Ishikawa (cell line): ENCODE results near the gene PIMREG.

Experiments
- CEBPB ChIP-seq: IDR thresholded peaks from 2 replicates; pipeline ENCODE4 v1.6.1; 2012
- CREB1 ChIP-seq: IDR thresholded peaks from 2 replicates; pipeline ENCODE4 v1.6.1; 2012; ENCODE audit warnings: low read depth
- EGR1 ChIP-seq: IDR thresholded peaks from 2 replicates; pipeline ENCODE4 v1.6.1; 2012
- EP300 ChIP-seq: IDR thresholded peaks from 2 replicates; pipeline ENCODE4 v1.6.1; 2012; ENCODE audit warnings: borderline replicate concordance
- FOXM1 ChIP-seq: IDR thresholded peaks from 2 replicates; pipeline ENCODE4 v1.6.1; 2012; ENCODE audit warnings: low read depth, borderline replicate concordance
- NFIC ChIP-seq: IDR thresholded peaks from 2 replicates; pipeline ENCODE4 v1.6.1; 2012
- RAD21 ChIP-seq: IDR thresholded peaks from 2 replicates; pipeline ENCODE4 v1.6.1; 2012; ENCODE audit warnings: low read depth
- TAF1 ChIP-seq: IDR thresholded peaks from 2 replicates; pipeline ENCODE4 v1.6.1; 2012; ENCODE audit warnings: low read depth, mild to moderate bottlenecking
- TCF12 ChIP-seq: IDR thresholded peaks from 2 replicates; pipeline ENCODE4 v1.6.1; 2012; ENCODE audit warnings: low read depth
- TEAD4 ChIP-seq: IDR thresholded peaks from 2 replicates; pipeline ENCODE4 v1.6.1; 2012
- USF1 ChIP-seq: IDR thresholded peaks from 2 replicates; pipeline ENCODE4 v1.6.1; 2012
- YY1 ChIP-seq: IDR thresholded peaks from 2 replicates; pipeline ENCODE4 v1.6.1; 2012; ENCODE audit warnings: low read depth
- ZBTB7A ChIP-seq: IDR thresholded peaks from 2 replicates; pipeline ENCODE4 v1.6.1; 2012; ENCODE audit warnings: low read depth
- TF ChIP-seq, protein P1 (sequence below): IDR thresholded peaks from 2 replicates; pipeline ENCODE4 v1.6.1; 2012
- TF ChIP-seq, protein P2 (sequence below): IDR thresholded peaks from 2 replicates; pipeline ENCODE4 v1.6.1; 2012; ENCODE audit warnings: low read depth, mild to moderate bottlenecking

PIMREG gene

DNA sequence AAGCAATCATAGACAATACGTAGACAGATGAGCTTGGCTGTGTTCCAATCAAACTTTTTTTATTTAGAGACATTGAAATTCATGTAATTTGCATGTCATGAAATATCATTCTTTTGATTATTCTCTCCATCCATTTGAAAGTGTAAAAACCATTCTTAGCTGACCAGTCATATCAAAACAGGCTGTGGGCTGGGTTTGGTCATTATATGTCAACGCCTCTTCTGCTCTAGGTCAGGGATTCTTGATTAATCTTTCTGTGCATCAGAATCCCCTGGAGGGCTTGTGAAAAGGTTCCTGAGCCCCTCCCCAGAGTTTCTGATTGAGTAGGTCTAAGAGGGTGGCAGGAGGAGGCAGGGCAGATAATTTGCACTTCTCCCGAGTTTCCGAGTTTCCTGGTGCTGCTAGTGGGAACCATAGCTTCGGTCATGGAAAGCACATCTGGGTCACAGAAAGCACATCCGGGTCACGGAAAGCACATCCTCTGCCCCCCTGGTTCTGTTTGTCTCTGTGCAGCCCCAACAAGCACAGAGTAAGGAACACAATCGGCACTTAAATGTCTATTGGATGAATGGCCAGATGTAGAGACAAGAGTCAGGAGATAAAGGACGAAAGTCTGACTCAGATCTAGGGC lies 16.4 kb downstream of the PIMREG start:
- TF ChIP-seq, protein P1, sequence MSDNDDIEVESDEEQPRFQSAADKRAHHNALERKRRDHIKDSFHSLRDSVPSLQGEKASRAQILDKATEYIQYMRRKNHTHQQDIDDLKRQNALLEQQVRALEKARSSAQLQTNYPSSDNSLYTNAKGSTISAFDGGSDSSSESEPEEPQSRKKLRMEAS = no peak
- TF ChIP-seq YY1 (no peak), TCF12 (no peak), RAD21 (no peak), EGR1 (no peak), CREB1 (no peak), CEBPB (no peak), ZBTB7A (no peak), NFIC (no peak), EP300 (no peak), TEAD4 (no peak)
- TF ChIP-seq, protein P2, sequence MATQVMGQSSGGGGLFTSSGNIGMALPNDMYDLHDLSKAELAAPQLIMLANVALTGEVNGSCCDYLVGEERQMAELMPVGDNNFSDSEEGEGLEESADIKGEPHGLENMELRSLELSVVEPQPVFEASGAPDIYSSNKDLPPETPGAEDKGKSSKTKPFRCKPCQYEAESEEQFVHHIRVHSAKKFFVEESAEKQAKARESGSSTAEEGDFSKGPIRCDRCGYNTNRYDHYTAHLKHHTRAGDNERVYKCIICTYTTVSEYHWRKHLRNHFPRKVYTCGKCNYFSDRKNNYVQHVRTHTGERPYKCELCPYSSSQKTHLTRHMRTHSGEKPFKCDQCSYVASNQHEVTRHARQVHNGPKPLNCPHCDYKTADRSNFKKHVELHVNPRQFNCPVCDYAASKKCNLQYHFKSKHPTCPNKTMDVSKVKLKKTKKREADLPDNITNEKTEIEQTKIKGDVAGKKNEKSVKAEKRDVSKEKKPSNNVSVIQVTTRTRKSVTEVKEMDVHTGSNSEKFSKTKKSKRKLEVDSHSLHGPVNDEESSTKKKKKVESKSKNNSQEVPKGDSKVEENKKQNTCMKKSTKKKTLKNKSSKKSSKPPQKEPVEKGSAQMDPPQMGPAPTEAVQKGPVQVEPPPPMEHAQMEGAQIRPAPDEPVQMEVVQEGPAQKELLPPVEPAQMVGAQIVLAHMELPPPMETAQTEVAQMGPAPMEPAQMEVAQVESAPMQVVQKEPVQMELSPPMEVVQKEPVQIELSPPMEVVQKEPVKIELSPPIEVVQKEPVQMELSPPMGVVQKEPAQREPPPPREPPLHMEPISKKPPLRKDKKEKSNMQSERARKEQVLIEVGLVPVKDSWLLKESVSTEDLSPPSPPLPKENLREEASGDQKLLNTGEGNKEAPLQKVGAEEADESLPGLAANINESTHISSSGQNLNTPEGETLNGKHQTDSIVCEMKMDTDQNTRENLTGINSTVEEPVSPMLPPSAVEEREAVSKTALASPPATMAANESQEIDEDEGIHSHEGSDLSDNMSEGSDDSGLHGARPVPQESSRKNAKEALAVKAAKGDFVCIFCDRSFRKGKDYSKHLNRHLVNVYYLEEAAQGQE = no peak

- no peak for TF ChIP-seq NFIC
- TF ChIP-seq EGR1 = no peak
- no peak for TF ChIP-seq RAD21
- no peak for TF ChIP-seq FOXM1
- no peak for TF ChIP-seq TCF12
- no peak for TF ChIP-seq CREB1
- TF ChIP-seq YY1 = no peak
- TF ChIP-seq TEAD4 = no peak
- TF ChIP-seq, protein P1 = no peak
- TF ChIP-seq, protein P2 = no peak
- no peak for TF ChIP-seq TAF1
These were observed 17.0 kb downstream of the PIMREG start for GRCh38 chr17:6461246-6461645.

DNA sequence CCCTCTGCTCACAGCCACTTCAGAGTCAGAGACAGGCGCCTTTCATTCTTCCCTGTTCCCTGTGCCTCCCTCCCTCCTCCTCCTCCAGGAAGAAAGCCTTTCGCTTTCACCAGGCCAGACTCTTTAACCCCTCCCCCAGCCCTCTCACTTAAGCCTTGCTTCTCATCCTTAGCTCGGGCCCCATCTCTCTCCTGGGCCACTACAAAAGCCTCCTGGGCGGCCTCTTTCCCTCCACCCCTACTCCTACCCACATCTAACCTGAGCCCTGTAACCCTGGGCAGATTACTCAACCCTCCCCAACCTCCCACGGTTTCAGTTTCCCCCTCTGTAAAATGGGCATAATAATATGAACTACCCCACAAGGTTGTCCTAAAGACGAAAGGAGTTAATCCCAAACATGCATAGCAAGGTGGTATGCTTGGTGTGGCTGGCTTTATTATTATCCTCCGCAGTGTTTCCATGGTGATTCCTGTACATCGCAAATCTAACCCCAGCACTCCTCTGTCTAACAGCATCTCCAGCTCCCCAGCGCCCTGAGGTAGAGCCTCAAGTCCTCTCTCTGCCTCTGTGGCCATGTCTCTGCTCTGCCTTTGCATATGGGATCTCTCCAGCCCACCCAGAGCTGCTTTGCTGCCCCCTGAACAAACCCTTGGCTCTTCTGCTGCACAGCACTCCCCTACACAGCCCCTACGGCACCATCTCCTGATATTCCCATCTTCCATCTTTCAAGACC lies 17.7 kb downstream of the PIMREG start:
- no peak for TF ChIP-seq TEAD4

DNA sequence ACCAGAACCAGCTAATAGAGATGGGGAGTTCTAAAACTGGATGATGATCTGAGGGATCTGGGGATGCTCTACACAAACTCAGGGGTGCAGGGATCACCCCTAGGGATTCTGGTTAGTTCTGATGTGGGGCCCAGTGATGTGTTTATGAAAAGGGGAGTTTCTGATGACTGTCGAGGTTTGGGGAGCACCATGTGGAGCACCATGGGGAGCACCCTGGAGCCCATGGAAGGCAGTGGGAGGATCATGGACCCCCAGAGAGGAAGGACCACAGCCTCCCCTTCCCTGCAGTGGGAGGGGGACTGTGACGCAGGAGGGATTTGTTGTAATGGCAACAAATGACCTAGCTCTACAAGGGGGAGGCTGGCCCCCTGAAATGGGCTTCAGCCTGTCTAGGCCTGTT lies 18.4 kb downstream of the PIMREG start:
- TF ChIP-seq CREB1 (no peak), TAF1 (no peak), TCF12 (no peak), YY1 (no peak), NFIC (no peak), USF1 (no peak), EGR1 (no peak), RAD21 (no peak), EP300 (no peak), TEAD4 (no peak), CEBPB (no peak), FOXM1 (no peak), ZBTB7A (no peak)
- TF ChIP-seq, protein P1 = no peak
- TF ChIP-seq, protein P2 = no peak
